Smooth muscle cell (in vitro differentiated cells): ENCODE data around the gene ZNF219. TPM values are rescaled to one million over a fixed set of nuclear protein-coding genes. Genes with fewer than 3 reads are reported as not detected.
A peak's percentile ranks its signal among the peaks of the same experiment; 100 is the strongest.

ENCODE experiments used
- DNase-seq: peaks from one replicate; lab custom pipeline; 2025; ENCODE audit not compliant: unreplicated experiment; lab: John Stamatoyannopoulos, UW
- H2AFZ ChIP-seq: fragments of 200-600 bp; sonication (generic); 2 replicates; pipeline ENCODE4 v1.6.0; 2016; ENCODE audit warnings: antibody characterized with exemption, low read depth, mild to moderate bottlenecking
- H3F3A ChIP-seq: fragments of 200-600 bp; sonication (generic); 2 replicates; pipeline ENCODE4 v1.6.0; 2017; ENCODE audit warnings: antibody characterized with exemption, low read depth
- H3K27ac ChIP-seq: fragments of 200-600 bp; sonication (generic); 2 replicates; pipeline ENCODE4 v1.5.1; 2016; ENCODE audit warnings: low read depth, mild to moderate bottlenecking
- H3K27me3 ChIP-seq: fragments of 200-600 bp; sonication (generic); 2 replicates; pipeline ENCODE4 v1.6.1; 2016; ENCODE audit warnings: low read depth, mild to moderate bottlenecking
- H3K36me3 ChIP-seq: fragments of 200-600 bp; sonication (generic); 2 replicates; pipeline ENCODE4 v1.5.1; 2016; ENCODE audit warnings: low read depth
- H3K4me1 ChIP-seq: fragments of 200-600 bp; sonication (generic); 2 replicates; pipeline ENCODE4 v1.5.1; 2016; ENCODE audit warnings: low read depth
- H3K4me2 ChIP-seq: fragments of 200-600 bp; sonication (generic); 2 replicates; pipeline ENCODE4 v1.6.0; 2016; ENCODE audit warnings: mild to moderate bottlenecking
- H3K4me3 ChIP-seq: fragments of 200-600 bp; sonication (generic); 2 replicates; pipeline ENCODE4 v1.5.1; 2016; ENCODE audit warnings: mild to moderate bottlenecking
- H3K79me2 ChIP-seq: fragments of 200-600 bp; sonication (generic); 2 replicates; pipeline ENCODE4 v1.6.0; 2016; ENCODE audit warnings: low read depth, mild to moderate bottlenecking
- H3K9ac ChIP-seq: fragments of 200-600 bp; sonication (generic); 2 replicates; pipeline ENCODE4 v1.6.0; 2016; ENCODE audit warnings: low read depth
- H3K9me3 ChIP-seq: fragments of 200-600 bp; sonication (generic); replicated peaks from 2 replicates; pipeline ENCODE4 v1.5.1; 2016; ENCODE audit warnings: low read depth
- H4K20me1 ChIP-seq: fragments of 200-600 bp; sonication (generic); 2 replicates; pipeline ENCODE4 v1.6.0; 2016; ENCODE audit warnings: low read depth
- WGBS: methylation state at CpG from one replicate; pipeline ENCODE4 v1.1.7; 2016; ENCODE audit warnings: low lambda C conversion rate; 5-methylcytosine and 5-hydroxymethylcytosine counted together
- polyA plus RNA-seq: library from polyadenylated mRNA; unstranded; fragments of >200 nt; fragmentation: Nextera tagmentation; extraction: Ambion mirVana; gene quantifications from 2 replicates; pipeline ENCODE4 v1.2.1, GENCODE V29; 2016
- total RNA-seq: library from RNA; depleted of rRNA; stranded (reverse); fragments of >200 nt; gene quantifications from 2 replicates; pipeline ENCODE4 v1.2.3, GENCODE V29; 2014
- TF ChIP-seq, protein P1 (sequence below): fragments of 200-600 bp; sonication (generic); IDR thresholded peaks from 2 replicates; pipeline ENCODE4 v1.5.1; 2017; ENCODE audit warnings: borderline replicate concordance, mild to moderate bottlenecking, antibody characterized with exemption; ENCODE audit not compliant: insufficient read depth, poor library complexity, severe bottlenecking

The ZNF219 gene
- total and polyA plus RNA-seq, 2 experiments from 2014 or later = 8.8 to 10.0 TPM

DNA sequence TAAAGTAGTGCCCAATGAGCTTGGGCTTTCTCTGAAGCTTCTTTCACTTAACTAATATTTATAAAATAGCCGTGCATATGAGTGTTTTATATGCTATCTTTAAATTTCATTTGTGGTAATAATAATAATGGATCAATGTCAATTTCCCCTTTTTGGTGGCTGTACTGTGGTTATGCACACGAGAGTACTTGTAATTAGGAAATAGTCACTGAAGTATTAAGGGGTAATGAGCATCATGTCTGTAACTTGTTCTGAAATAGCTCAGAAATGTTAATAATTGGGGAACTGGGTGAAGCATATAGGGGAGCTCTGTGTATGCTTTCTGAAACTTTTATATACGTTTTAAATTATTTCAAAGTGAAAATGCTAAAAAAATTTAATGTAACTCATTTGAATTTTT lies 47.9 kb downstream of the ZNF219 start:
- H3F3A ChIP-seq = peaks cover 7% of the 10 kb centered on the region
- no peak overlapping the region for H3K9ac ChIP-seq
- no peak overlapping the region for H3K27ac ChIP-seq
- H3K79me2 ChIP-seq = no peaks in the 10 kb centered on the region
- TF ChIP-seq, protein P1, sequence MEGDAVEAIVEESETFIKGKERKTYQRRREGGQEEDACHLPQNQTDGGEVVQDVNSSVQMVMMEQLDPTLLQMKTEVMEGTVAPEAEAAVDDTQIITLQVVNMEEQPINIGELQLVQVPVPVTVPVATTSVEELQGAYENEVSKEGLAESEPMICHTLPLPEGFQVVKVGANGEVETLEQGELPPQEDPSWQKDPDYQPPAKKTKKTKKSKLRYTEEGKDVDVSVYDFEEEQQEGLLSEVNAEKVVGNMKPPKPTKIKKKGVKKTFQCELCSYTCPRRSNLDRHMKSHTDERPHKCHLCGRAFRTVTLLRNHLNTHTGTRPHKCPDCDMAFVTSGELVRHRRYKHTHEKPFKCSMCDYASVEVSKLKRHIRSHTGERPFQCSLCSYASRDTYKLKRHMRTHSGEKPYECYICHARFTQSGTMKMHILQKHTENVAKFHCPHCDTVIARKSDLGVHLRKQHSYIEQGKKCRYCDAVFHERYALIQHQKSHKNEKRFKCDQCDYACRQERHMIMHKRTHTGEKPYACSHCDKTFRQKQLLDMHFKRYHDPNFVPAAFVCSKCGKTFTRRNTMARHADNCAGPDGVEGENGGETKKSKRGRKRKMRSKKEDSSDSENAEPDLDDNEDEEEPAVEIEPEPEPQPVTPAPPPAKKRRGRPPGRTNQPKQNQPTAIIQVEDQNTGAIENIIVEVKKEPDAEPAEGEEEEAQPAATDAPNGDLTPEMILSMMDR = no peak
- DNase-seq = no peak
- 87% methylated on average over 3 of the region's 3 CpGs for WGBS
- H3K36me3 ChIP-seq = no peaks in the 10 kb centered on the region
- no peak overlapping the region for H2AFZ ChIP-seq
- no peaks in the 10 kb centered on the region for H4K20me1 ChIP-seq
- H3K4me1 ChIP-seq = no peaks in the 10 kb centered on the region
- no peaks in the 10 kb centered on the region for H3K9me3 ChIP-seq
- H3K27me3 ChIP-seq = no peaks in the 10 kb centered on the region
- no peak overlapping the region for H3K4me3 ChIP-seq
- no peak overlapping the region for H3K4me2 ChIP-seq

DNA sequence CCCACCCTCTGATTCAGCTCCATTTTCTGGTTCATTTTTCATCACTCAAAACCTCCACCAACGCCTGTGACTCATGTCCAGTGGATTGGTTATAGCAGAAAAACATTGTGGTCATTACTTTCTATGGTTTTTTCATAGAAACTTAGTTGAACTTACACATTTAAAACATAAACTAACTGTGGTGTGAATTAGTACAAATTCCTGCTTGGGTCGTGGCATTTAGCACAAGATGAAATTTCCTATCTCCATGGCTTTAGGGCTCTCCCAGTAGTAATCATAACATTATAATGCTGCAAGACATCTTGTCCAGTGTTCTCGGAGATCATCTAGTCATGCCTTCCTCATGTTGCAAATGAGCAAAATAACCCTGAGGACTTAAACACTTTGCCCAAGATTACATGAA lies 49.2 kb downstream of the ZNF219 start:
- TF ChIP-seq, protein P1 = no peak
- no peaks in the 10 kb centered on the region for H3K27me3 ChIP-seq
- H3K27ac ChIP-seq = peak overlapping the region; percentile 13
- no peaks in the 10 kb centered on the region for H4K20me1 ChIP-seq
- no peak for DNase-seq
- H3F3A ChIP-seq = peaks cover 7% of the 10 kb centered on the region
- H2AFZ ChIP-seq = peak overlapping the region; percentile 46
- H3K9ac ChIP-seq = no peak overlapping the region
- H3K4me3 ChIP-seq = no peak overlapping the region
- H3K4me2 ChIP-seq = peak overlapping the region; percentile 53
- H3K4me1 ChIP-seq = no peaks in the 10 kb centered on the region
- 46% methylated on average over 3 of the region's 3 CpGs for WGBS
- no peaks in the 10 kb centered on the region for H3K36me3 ChIP-seq
- no peaks in the 10 kb centered on the region for H3K79me2 ChIP-seq
- H3K9me3 ChIP-seq = no peaks in the 10 kb centered on the region

DNA sequence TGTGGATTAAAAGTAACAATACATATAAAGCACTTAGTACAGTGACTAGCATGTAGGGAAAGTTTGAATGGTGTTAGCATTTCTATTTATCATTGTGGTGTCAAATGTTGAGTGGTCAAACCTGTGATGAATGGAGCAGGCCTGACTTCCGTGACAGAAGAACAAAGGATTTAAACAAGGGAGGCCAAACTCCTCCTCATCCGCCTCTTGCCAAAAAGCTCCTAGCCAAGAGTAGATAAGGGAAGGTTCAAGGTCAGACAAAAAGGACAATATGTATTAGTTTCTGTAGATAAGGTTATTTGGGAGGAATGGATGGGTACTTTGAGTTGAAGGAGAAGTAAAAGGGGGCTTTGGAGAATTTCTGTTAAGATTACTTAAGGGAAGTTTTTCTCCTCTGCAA lies 49.8 kb downstream of the ZNF219 start:
- Histone ChIP-seq H2AFZ (no peak overlapping the region), H3K4me2 (no peak overlapping the region), H3K9ac (no peak overlapping the region), H3K27ac (no peak overlapping the region), H3K27me3 (no peaks in the 10 kb centered on the region), H3K4me3 (no peak overlapping the region), H3K79me2 (no peaks in the 10 kb centered on the region), H3K36me3 (no peaks in the 10 kb centered on the region), H3K4me1 (no peaks in the 10 kb centered on the region), H3F3A (peaks cover 7% of the 10 kb centered on the region), H3K9me3 (no peaks in the 10 kb centered on the region), H4K20me1 (no peaks in the 10 kb centered on the region)
- 90% methylated on average over 2 of the region's 2 CpGs for WGBS
- TF ChIP-seq, protein P1 = no peak
- no peak for DNase-seq

DNA sequence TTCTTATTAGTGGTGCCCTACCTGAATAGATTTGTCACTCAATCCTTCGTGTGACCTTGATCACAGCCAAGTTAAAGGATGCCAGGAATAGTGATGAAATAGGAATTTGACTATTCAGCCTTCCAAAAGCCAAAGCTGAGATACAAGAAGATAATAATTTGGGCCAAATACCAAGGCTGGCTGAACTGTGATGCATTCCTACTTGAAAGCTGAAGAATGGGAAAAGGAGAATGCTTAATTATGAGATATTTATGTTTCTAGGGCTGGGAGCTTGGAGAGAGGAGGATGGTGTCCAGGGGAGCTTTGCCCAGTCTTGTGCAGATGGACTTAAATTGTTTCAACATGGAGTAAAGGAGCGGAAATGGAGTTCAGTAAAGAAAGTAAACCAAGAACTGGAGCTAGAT lies 51.1 kb downstream of the ZNF219 start:
- Histone ChIP-seq H3K9me3 (no peaks in the 10 kb centered on the region), H2AFZ (no peak overlapping the region), H4K20me1 (no peaks in the 10 kb centered on the region), H3K36me3 (no peaks in the 10 kb centered on the region), H3K27ac (no peak overlapping the region), H3K27me3 (no peaks in the 10 kb centered on the region), H3F3A (peaks cover 7% of the 10 kb centered on the region), H3K4me3 (no peak overlapping the region), H3K4me2 (no peak overlapping the region), H3K9ac (no peak overlapping the region), H3K4me1 (no peaks in the 10 kb centered on the region), H3K79me2 (no peaks in the 10 kb centered on the region)
- TF ChIP-seq, protein P1 = no peak
- WGBS = 89% methylated on average over 2 of the region's 2 CpGs
- DNase-seq = no peak
